HG03469 (cell line): ENCODE measurements around the gene VANGL2.
A peak's percentile ranks its signal among the peaks of the same experiment; 100 is the strongest.

Source experiments
- ATAC-seq: cut with Tn5 transposase; IDR thresholded peaks from one replicate; pipeline ENCODE4 v1.9.1; 2021; ENCODE audit warnings: mild to moderate bottlenecking, moderate library complexity, moderate number of reproducible peaks; ENCODE audit not compliant: unreplicated experiment

Gene VANGL2

DNA sequence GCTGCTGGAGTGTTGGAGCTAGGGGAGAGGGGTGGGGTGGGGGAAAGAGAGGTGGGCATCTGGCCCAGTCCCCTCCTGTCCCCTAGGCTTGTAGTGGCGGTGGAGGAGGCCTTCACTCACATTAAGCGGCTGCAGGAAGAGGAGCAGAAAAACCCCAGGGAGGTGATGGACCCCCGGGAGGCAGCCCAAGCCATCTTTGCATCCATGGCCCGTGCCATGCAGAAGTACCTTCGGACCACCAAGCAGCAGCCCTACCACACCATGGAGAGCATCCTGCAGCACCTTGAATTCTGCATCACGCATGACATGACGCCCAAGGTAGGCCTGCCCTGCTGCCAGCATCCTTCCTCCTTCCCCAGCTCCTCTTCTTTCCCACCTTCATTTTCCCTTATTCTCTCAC is 23.6 kb downstream of the VANGL2 start:
- ATAC-seq = no peak

DNA sequence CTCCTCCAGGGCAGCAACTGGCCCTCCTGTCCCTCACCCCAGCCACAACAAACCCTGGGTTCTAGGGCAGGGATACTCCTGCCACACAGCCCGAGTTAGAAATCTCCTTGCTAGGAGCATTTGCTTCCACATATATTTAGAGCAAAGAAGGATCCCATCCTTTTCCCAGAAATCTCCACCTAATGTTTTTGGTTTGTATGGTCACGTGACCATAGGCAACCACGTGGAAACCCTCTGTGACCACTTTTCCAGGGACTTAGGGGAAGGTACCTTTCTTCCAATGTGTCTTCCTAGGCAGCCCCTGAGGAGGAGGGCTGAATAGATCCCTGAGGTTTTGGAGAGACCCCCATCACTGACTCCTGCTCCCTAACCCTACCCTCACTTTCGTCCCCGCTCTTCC is 25.5 kb downstream of the VANGL2 start:
- no peak for ATAC-seq

DNA sequence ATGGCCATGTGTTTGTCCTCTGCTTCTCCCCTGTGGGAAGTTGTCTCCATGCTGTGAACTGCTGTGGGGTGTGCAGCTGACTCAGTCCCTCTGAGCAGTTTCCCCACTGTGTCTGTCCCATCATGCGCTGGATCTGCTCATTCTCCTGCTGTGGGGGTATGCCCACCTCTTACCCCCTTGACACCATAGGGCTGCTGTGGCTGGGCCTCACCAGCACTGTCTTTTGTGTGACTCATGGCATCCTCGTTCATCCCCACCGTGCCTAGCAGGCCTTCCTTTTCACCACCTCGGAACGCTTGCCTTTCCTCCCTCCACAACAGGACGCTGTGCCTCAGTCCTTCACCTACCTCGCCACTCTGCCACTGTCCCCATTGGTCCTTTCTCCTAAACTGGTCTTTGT is 27.3 kb downstream of the VANGL2 start:
- no peak for ATAC-seq

DNA sequence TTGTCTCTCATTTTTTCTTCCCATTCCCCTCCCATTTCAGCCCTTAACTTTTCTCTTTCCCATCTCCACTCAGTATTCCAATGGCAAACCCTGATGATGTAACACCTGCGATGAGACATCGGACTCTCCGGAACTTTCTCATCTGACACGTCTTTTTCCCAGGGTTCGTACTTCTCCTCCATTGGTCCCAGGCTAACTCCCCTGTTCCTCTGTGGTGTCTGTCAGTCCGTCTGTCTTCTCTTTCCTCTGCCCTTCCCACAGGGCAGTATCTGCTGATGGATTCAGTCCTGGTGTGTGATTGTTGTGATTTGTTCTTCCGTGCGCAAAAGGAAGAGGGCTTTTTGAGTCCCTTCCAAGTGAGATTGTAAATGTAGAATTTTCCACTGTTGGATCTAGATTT is 27.7 kb downstream of the VANGL2 start:
- ATAC-seq = no peak

DNA sequence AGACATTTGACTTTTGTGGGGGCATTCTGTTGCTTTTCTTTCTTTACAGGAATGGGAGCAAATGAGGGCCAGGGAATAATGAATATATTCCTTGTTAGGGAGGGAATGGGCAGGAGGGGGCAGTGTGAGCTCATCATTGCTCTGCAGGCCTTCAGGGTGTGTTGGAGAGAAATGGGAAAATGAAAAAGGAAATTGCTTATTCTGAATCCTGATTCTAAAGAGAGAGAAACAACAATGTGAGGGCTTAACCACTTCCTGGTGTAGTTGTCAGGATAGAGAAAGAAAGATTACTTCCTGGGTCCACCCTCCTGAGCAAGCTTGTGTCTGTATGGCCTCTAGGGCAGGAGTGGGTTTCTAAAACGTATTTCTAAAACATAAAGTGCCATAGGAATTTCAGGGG is 28.3 kb downstream of the VANGL2 start:
- ATAC-seq = no peak

DNA sequence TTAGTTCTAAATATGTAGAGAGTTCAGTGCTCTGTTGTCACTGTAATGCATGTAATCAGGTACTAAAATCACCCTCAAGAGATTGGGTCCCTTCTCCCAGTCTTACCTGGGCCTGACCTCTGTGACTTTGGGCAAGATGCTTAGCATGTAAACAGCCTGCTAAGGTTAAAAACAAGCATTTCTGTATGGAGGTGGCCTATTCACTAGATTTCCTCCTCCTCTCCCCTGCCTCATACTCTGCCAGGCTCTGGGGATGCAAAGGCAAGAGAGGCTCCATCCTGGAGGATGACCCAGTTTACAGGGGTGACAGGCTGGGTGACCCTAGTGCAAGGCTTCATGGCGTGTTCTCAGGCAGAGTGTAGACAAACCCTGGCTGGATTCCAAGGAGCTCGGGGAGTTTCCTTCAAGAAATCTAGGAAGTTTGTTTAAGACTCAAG is 28.8 kb downstream of the VANGL2 start:
- no peak for ATAC-seq

DNA sequence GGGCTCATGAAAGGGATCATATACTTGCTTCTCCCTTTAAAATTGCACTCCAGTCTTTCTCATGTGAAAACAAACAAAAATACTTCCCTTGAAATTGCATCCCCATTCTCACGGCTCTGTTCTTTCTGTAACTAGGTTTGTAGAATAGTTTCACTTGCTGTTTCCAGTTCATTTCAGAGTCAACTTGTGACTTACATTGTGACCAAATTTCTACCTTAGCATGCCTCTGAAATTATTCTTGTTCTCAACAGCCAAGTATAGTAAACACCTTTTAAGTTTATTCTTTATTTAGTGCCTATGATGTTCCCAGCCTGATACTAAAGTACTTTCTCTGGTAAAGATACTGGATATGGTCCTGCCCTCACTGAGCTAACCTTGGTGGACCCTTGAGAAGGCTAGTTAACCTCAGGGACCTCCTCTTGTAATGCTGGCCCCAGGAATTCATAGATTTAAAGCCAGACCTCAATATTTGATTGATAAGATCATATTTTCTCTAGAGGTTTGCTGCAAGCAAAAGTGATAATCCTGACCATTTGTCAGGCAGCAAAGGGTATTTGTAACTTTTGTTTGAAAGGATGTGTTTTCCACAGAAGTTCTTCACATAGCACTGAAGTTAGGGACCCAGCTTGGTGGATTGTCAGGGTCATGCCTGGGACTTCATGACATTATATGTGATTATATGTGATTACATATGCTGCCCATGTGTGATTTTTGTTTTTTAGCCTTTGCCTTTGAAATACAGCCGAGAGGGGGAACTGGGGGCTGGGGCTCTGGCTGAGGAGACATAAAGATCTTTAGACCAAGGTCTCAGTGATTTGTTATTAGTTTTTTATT is 29.6 kb downstream of the VANGL2 start:
- peak; percentile 40 for ATAC-seq

DNA sequence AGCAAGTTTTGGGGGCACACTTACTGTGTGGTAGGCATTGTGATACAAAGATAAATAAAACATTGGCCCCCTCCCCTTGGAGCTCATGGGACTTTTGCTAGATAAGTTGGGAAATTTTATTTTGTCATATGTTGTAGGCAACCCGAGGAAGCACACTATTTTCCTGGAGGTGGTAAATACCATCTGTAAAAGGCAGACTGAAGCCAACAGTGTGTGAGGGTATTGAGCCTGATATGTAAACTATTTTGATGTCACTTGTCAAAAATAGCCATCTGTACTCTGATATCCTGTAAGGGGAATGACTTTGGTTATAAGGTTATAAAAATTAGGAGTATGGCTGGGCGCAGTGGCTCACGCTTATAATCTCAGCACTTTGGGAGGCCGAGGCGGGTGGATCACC is 30.6 kb downstream of the VANGL2 start:
- no peak for ATAC-seq

DNA sequence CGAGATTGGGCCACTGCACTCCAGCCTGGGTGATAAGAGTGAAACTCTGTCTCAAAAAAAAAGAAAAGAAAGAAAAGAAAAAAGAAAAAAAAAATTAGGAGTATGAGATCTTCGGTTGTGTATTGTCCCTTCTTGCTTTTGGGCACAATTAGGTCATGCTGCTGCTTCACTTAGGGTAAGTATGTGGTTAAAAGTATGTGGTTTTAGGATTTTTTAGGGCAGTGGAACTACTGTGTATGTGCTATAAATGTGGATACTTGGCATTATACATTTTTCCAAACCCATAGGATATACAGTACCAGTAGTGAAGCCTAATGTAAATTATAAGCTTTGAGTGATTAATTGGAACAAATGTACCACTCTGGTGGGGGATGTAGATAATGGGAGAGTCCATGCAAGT is 31.2 kb downstream of the VANGL2 start:
- ATAC-seq = no peak

DNA sequence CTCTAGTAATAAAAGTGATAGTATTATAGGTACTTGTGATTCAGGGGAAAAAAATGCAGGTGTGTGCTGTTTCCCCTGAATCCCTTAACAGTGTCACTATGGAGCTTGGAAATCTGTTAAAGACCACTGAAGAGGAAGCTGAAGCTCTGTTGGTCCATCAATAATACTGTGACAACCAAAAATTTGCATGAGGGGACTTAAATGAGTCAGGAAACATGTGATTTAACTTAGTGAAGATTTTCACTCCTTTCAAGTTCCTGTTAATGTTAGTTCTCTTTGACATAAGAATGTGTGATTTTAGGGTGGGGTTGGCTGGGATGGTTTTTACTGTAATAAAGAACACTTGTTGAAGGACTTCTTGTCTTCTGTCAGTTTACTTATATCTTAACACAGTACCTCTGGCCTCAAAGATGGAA is 32.0 kb downstream of the VANGL2 start:
- ATAC-seq = no peak

DNA sequence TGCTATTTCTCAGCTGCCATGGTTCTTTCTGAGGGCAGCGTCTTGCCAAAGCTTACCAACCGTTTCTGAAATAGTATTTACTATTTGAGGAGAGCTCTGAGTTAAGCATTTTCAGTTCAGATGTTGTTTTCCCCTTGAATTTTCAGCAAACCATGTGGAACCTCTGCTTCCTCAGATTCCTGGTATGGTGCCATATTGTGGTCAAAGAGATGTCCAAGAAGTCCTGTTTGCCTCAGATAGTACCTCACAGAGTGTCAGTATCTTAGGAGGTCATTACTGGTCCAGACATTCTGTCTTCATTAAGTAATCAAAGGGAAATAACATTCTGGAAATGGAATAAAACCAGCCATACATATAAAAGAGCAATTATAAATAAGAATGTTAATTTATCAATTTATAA is 36.6 kb downstream of the VANGL2 start:
- ATAC-seq = no peak

DNA sequence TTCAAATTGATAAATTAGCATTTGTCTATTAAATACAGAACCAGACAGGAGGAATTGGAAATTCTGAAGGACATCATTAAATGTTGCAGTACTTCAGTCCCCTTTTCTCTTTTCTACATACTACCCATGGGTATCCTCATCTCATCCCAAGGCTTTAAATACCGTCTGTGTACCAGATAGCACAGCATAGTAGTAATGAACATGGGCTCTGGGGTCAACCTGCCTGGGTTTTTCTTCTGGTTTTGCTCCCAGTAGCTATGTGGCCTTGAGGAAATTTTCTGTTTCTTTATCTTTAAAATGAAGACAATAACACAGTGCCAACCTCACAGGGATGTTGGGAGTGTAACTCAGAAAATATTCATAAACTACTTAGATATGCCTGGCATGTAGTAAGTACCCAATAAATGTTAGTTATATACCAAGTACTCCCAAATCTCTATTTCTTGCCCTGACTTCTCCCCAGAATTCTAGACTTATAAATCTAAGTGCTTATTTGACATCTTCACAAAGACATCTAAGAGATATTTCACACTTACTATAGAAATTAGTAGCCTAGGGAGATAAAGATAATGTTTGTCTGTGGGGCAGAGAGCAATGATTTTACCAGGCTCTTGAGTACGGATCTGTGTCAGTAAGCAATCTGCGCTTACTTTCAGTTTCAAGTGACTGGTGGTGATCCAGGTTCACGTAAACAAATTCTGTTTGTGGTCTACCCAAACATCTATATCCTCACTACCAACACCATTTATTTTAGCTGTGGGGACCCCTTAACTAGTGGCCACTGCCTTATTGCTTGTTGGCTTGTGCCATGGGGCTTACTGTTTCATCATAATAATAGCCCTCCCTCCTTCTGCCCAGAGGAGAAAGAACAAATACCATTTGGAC is 37.3 kb downstream of the VANGL2 start:
- ATAC-seq = peak; percentile 59

DNA sequence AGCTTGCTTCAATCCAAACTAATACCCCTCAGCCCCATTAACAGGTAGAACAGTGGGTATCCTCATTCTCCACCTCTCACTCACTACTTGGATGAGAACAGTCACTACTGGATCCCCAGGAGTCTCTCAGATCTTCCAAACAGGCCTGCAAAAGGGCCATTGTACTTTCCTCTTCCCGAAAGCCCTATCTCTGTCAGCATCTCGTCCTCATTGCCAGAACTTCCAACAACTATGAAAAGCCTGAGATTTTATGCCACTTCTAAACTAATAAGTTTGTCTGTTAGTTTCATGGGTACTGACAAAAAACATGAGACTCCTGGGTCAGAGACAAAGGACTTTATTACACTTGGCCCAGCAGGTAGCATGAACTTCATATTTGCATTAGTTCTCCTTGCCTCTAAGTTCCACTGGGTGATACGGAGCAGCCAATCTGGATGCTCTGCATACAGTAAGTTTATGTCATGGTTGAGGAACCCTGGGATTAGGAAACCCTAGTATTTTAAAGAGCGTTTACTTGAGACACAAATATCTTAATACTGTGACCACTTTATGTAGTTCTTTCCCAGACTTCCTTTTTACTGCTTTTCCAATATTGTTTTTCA is 38.1 kb downstream of the VANGL2 start:
- ATAC-seq = no peak

DNA sequence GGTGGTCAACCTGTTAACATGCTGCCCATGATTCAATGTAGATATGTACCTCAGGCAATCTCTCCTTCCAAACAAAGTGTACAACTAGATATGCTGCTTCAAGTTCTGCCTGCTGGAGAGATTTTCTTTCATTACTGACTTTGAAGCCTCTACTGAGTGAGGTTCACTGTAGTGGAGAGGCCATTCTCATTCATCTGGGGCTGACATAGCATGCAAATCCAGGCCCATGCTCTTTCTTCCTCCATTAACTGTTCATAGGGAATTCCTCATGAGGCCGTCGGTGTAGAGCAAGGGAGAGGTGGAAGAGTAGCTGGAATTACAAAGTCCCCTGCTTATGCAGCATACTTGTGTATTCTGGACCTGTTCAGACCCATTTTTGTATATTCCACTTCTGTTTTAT is 38.6 kb downstream of the VANGL2 start:
- ATAC-seq = no peak

DNA sequence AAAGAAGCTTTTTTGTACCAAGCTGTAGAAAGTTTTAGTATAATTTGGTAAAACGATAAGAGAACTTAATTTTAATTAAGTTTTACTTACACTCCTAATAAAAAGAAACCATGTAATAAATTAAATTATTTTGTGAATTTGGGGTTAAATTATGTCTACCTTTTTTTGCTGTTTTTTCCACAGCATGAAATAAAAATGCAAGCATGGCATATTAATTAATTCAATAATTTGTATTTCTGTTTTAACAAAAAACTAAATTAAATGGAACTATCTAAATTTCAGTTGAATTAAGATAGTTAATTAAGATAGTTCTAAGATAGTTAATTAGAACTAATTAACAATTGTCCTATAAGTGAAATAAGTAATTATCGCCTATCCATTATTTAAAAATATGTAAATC is 39.4 kb downstream of the VANGL2 start:
- ATAC-seq = no peak

DNA sequence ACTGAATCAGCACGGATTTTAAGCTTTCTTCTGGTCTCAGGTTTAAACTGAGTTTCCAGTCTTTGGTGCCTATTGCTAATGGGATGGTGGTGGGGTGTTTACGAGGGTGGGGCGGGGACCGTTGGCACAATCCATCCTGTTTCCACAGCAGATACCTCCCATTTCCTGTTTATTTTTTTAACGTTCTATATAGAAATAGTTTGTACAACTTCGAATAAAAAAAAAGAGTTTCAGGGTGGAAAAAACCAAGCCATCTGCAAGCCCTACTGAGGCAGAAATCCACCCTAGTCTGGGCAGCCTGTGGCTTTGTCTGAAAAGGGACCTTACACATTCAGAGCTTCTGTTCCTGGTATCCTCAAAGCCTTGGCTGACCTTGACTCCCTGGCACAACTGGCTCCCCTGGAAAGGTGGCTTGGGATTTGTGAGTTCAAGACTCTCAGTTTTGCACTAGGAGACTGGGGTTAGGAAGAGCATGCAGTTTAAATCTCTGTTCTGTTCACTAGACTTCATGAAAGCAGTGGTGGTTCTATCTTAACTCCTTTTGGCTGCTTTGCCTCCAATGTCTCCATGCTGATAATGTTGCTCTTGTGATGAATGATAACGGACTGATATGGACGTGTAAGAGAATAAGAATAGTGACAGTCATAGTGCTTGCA is 46.7 kb downstream of the VANGL2 start:
- no peak for ATAC-seq

DNA sequence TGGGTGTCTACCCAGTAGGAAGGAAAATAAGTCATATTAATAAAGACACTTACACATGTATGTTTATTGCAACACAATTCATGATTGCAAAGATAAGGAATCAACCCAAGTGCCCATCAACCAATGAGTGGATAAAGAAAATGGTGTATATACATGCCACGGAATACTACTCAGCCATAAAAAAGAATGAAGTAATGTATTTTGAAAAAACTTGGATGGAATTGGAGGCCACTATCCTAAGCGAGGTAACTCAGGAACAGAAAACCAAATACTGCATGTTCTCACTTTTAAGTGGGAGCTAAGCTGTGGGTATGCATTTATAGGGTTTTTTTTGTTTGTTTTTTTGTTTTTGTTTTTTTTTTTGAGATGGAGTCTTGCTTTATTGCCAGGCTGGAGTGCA is 49.1 kb downstream of the VANGL2 start:
- no peak for ATAC-seq

DNA sequence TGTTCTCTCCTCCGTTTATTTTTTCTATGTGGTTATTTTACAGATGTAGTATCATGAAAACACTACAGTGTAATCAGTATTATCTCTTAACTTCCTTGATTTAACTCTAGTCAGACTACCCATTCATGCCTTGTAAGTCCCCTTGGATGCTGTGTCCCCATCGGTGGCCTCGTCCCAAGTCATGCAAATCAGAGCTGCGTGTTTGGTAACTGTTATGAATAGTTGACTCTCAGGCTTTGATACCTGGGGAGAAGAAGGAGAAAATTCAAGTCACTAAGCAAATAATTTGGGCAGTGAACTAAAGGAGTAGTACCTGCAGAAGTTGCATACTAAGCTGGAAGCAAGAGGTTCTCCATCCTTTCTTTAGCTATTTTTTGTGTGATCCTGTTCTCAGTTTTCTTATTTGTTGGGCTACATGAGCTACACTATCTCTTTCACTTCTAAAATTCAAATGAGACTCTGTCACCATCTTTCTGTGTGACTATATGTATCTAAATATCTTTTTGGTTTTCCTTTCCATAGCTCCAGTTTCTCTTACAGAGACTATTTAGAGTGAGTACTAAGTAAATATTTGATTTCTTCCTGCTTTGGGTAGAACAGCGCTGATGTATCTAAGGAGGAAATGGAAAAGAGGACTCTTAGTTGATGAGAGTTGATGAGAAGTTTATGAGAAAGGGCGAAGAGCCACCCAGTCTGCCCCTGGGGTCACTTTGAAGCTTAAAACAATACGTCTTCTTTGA is 50.9 kb downstream of the VANGL2 start:
- no peak for ATAC-seq

DNA sequence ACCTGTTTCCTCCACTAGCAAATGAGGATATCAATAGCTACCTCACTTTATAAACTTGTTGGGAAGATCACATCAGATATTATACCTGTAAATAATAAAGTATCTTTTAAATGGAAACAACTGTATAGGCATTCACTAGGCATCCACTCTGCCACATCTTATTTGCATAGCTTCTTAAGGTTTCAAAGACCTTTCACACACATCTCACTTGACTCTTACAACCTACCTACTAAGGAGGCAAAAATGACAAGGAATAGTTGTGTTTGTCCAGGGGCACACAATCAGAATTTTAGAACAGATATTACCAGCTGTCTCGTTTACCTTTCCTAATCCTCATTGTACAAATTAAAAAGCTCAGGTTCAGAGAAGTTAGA is 51.5 kb downstream of the VANGL2 start:
- ATAC-seq = no peak

DNA sequence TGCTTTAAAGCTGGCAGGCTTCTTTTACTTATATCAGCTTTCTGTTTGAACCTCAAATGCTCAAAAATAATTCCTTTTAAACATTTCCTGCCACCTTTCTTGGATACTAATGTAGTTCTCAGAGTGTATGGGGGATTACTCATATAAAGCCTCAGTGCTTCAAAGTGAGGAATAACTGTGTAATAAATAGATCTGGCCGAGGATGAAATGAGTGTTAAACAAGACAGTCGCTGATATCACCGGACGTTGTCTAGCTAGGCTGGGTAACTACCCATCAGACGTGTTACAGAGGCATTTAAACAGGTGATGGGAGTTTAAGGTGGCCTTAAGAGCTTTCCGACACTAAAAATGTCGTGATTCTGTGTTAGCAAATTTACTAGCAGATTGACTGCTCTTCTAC is 53.1 kb downstream of the VANGL2 start:
- no peak for ATAC-seq
